A673 (cell line): Measurements from ENCODE around the gene HPCAL1.

ENCODE experiments used
- CTCF ChIP-seq: fragments of 300-800, 200-600 bp; sonication (generic); conservative IDR thresholded peaks from 2 replicates; pipeline ENCODE4 v1.5.1; 2017; ENCODE audit warnings: low read depth, mild to moderate bottlenecking, antibody characterized with exemption, low read length, moderate library complexity, mixed read lengths
- EZH2 ChIP-seq: fragments of 200-600 bp; sonication (generic); IDR thresholded peaks from 2 replicates; pipeline ENCODE4 v1.6.1; 2017; ENCODE audit warnings: borderline replicate concordance, low read depth, mild to moderate bottlenecking, mixed read lengths, antibody characterized with exemption, low read length; ENCODE audit not compliant: poor library complexity, severe bottlenecking

GRCh38 chr2:10302479-10303180 is at the start of gene HPCAL1:
- no peak for TF ChIP-seq EZH2
- peak; percentile 45; the same call in 1 of the 2 replicates for TF ChIP-seq CTCF
